Psoas muscle (tissue), 8 donors: ENCODE results near the gene CARD11. TPM values are rescaled to one million over a fixed set of nuclear protein-coding genes. Genes with fewer than 3 reads are reported as not detected.
"Not testable (repeated sequence)": the region's sequence is repeated elsewhere in the genome, so short reads cannot be mapped to it uniquely, and the experiment has no call there.

Experiments
- ATAC-seq, 4 donors: fragments of 200-7000 bp; cut with Tn5 transposase; one replicate each; pipeline ENCODE4 v1.9.1; 2020; ENCODE audit warnings: moderate library complexity in 3 of 4, mild to moderate bottlenecking in 2 of 4
- DNase-seq, 2 donors: peaks; one replicate each; pipeline ENCODE4 v3.0.0-alpha.2; 2020
- H3K27ac ChIP-seq: fragments of 200-600 bp; one replicate; pipeline ENCODE4 v1.8.0; 2022
- H3K27me3 ChIP-seq, 3 donors: fragments of 200-600 bp in 1 of 3; one replicate each; pipeline versions ENCODE4 v1.6.1 to v1.8.0; 2013 to 2022; ENCODE audit warnings: low read length in 2 of 3, mild to moderate bottlenecking in 2 of 3, moderate library complexity in 1 of 3; ENCODE audit not compliant: insufficient read depth in 3 of 3
- H3K36me3 ChIP-seq, 2 donors: fragments of 200-600 bp in 1 of 2; one replicate each; pipeline versions ENCODE4 v1.6.1 to v1.8.0; 2013 to 2022; ENCODE audit warnings: low read depth in 1 of 2, mild to moderate bottlenecking in 1 of 2, moderate library complexity in 1 of 2; ENCODE audit not compliant: insufficient read depth in 1 of 2
- H3K4me1 ChIP-seq: fragments of 200-600 bp; one replicate; pipeline ENCODE4 v1.8.0; 2022
- H3K4me3 ChIP-seq: fragments of 200-600 bp; one replicate; pipeline ENCODE4 v1.8.0; 2022; ENCODE audit warnings: mild to moderate bottlenecking
- H3K9me3 ChIP-seq: fragments of 200-600 bp; one replicate; pipeline ENCODE4 v1.8.0; 2022
- CTCF ChIP-seq: fragments of 200-600 bp; IDR thresholded peaks from one replicate; pipeline ENCODE4 v1.8.0; 2022; ENCODE audit warnings: antibody characterized with exemption
- WGBS, 3 donors: extraction: QIAGEN DNeasy Blood & Tissue Kit; methylation state at CpG; one replicate each; pipeline versions ENCODE4 v1.1.6 to v1.1.7; 2013; 5-methylcytosine and 5-hydroxymethylcytosine counted together
- intact Hi-C, 2 donors: fragments of 100-400 bp; cut with DNase I; formaldehyde crosslinking; loops; one replicate each; pipeline versions ENCODE4 v1.11.0 to v1.14.2; 2022
- polyA plus RNA-seq, 3 donors: library from polyadenylated mRNA; stranded (reverse); fragments of 200-250 nt; gene quantifications; one replicate each; pipeline ENCODE4 v1.2.3, GENCODE V29; 2013
- total RNA-seq, 4 donors: library from RNA; stranded (reverse); fragmentation: NEBNext Ultra II Directional in 2 of 4; extraction: Animal tissue kit (Norgen Biotek cat#: 25700) in 2 of 4; gene quantifications; one replicate each; pipeline versions ENCODE4 v1.2.1 to v1.2.4, GENCODE V29; 2021 to 2023
- donor health status: healthy with polysubstance abuse.
- donor health status: DM: no; HTN: no; CAD: no; lungs with moderate emphysema.
- donor health status: Bipolar disorder and iron deficiency.
- donor health status: healthy.
- donor health status: DM: yes; HTN: yes; CAD: no.
- donor health status: DM: no; HTN: no; CAD: no.
- donor health status: DM: no; HTN: no; CAD: no.
- donor health status: DM: yes; HTN: yes; CAD: no.

CARD11 gene
- total and polyA plus RNA-seq, 7 donors, result 0.08 to 0.84 (median 0.39) TPM

- TF ChIP-seq CTCF, result no peak
- no peaks in the 10 kb centered on the region for H3K4me1 ChIP-seq
- peaks cover 5% of the 10 kb centered on the region for H3K9me3 ChIP-seq
- H3K4me3 ChIP-seq, result no peak overlapping the region
- H3K27ac ChIP-seq, result no peak overlapping the region
- peaks cover 0 to 6% (median 0%) of the 10 kb centered on the region in 3 donors for H3K27me3 ChIP-seq
- DNase-seq, result no peak
- 32 to 46% (median 38%) methylated on average over 6 of the region's 6 CpGs for WGBS, 3 donors
- no peaks in the 10 kb centered on the region for H3K36me3 ChIP-seq
- intact Hi-C loops, result no loop called here
- ATAC-seq, result no peak
These were observed 12.0 kb upstream of the CARD11 start for GRCh38 chr7:3055626-3056025.

GRCh38 chr7:3042861-3043489 lies 692 bp downstream of the CARD11 start:
- H3K4me3 ChIP-seq, result no peak overlapping the region
- H3K36me3 ChIP-seq, result no peaks in the 10 kb centered on the region
- DNase-seq (no peak), ATAC-seq (no peak)
- no peaks in the 10 kb centered on the region for H3K9me3 ChIP-seq
- no peaks in the 10 kb centered on the region for H3K4me1 ChIP-seq
- 27 to 28% (median 27%) methylated on average over 14 to 17 of the region's 17 CpGs for WGBS, 3 donors
- peaks cover 0 to 19% (median 6%) of the 10 kb centered on the region in 3 donors for H3K27me3 ChIP-seq
- H3K27ac ChIP-seq, result no peak overlapping the region
- intact Hi-C loops, result no loop called here
- no peak for TF ChIP-seq CTCF

GRCh38 chr7:3041986-3042675 lies 1.5 kb downstream of the CARD11 start:
- H3K4me1 ChIP-seq, result no peaks in the 10 kb centered on the region
- no peak for TF ChIP-seq CTCF
- no peak overlapping the region for H3K27ac ChIP-seq
- WGBS, 3 donors, result 64 to 69% (median 68%) methylated on average over 27 of the region's 27 CpGs
- intact Hi-C loops, result no loop called here
- no peak for DNase-seq
- H3K27me3 ChIP-seq, result peaks cover 0 to 19% (median 6%) of the 10 kb centered on the region in 3 donors
- no peak overlapping the region for H3K4me3 ChIP-seq
- H3K9me3 ChIP-seq, result no peaks in the 10 kb centered on the region
- H3K36me3 ChIP-seq, result no peaks in the 10 kb centered on the region
- no peak for ATAC-seq

GRCh38 chr7:3039787-3040186 lies 3.9 kb downstream of the CARD11 start:
- H3K4me3 ChIP-seq, result no peak overlapping the region
- H3K27me3 ChIP-seq, result peaks cover 0 to 19% (median 6%) of the 10 kb centered on the region in 3 donors
- H3K27ac ChIP-seq, result no peak overlapping the region
- H3K36me3 ChIP-seq, result no peaks in the 10 kb centered on the region
- ATAC-seq, result no peak
- H3K4me1 ChIP-seq, result no peaks in the 10 kb centered on the region
- WGBS, 3 donors, result 86 to 89% (median 88%) methylated on average over 9 of the region's 9 CpGs
- DNase-seq, result no peak
- TF ChIP-seq CTCF, result no peak
- no peaks in the 10 kb centered on the region for H3K9me3 ChIP-seq
- intact Hi-C loops, result no loop called here

- H3K27me3 ChIP-seq, ATAC-seq, H3K4me3 ChIP-seq, intact Hi-C loops, H3K4me1 ChIP-seq, DNase-seq, H3K9me3 ChIP-seq, H3K36me3 ChIP-seq, H3K27ac ChIP-seq: not testable (repeated sequence)
- WGBS, 3 donors, result 74 to 80% (median 75%) methylated on average over 7 of the region's 7 CpGs
These were observed 5.7 kb downstream of the CARD11 start for GRCh38 chr7:3038011-3038410.
